SK-N-MC (cell line): ENCODE results near the gene PRKAB2.
"Not testable (repeated sequence)": the region's sequence is repeated elsewhere in the genome, so short reads cannot be mapped to it uniquely, and the experiment has no call there.

Experiments
- DNase-seq: peaks from one replicate; pipeline ENCODE4 v3.0.0-alpha.2; 2011; ENCODE audit warnings: low read depth, low spot score
- H3K27ac ChIP-seq: fragments of 200-600 bp; sonication (generic); 2 replicates; pipeline ENCODE4 v1.5.1; 2016; ENCODE audit warnings: mixed run types
- H3K36me3 ChIP-seq: fragments of 200-600 bp; sonication (generic); 2 replicates; pipeline ENCODE4 v1.6.1; 2017; ENCODE audit warnings: antibody characterized with exemption, low read length, mixed read lengths; ENCODE audit not compliant: insufficient read depth
- H3K4me3 ChIP-seq: fragments of 200-600 bp; sonication (generic); 2 replicates; pipeline ENCODE4 v1.5.1; 2016
- H3K9ac ChIP-seq: fragments of 200-600 bp; sonication (generic); 2 replicates; pipeline ENCODE4 v1.8.0; 2017; ENCODE audit warnings: mixed run types, mixed read lengths; ENCODE audit not compliant: insufficient read length
- H3K9me3 ChIP-seq: fragments of 200-600 bp; sonication (generic); 2 replicates; pipeline ENCODE4 v1.6.1; 2017; ENCODE audit warnings: low read depth, mild to moderate bottlenecking, antibody characterized with exemption, low read length, moderate library complexity, mixed read lengths
- EZH2 ChIP-seq: fragments of 200-600 bp; sonication (generic); IDR thresholded peaks from one replicate; pipeline ENCODE4 v1.6.1; 2017; ENCODE audit warnings: antibody characterized with exemption
- FOXP2 ChIP-seq: optimal IDR thresholded peaks from 2 replicates; pipeline ENCODE3; 2011; ENCODE audit warnings: mild to moderate bottlenecking, moderate library complexity; ENCODE audit not compliant: insufficient read depth; ENCODE audit errors: extremely low read length, control extremely low read depth
- POLR2AphosphoS5 ChIP-seq: IDR thresholded peaks from 2 replicates; pipeline ENCODE4 v1.6.1; 2012; ENCODE audit warnings: mild to moderate bottlenecking, low read depth, low read length, borderline replicate concordance

The PRKAB2 gene

GRCh38 chr1:147129116-147129873 is 43.0 kb downstream of the PRKAB2 start:
- Histone ChIP-seq H3K9me3 (no peaks in the 10 kb centered on the region), H3K36me3 (no peaks in the 10 kb centered on the region), H3K4me3 (no peak overlapping the region), H3K27ac (no peak overlapping the region), H3K9ac (no peak overlapping the region)
- TF ChIP-seq EZH2 (no peak), FOXP2 (no peak), POLR2AphosphoS5 (no peak)
- DNase-seq: no peak

- H3K27ac ChIP-seq: no peak overlapping the region
- H3K4me3 ChIP-seq: no peak overlapping the region
- no peaks in the 10 kb centered on the region for H3K36me3 ChIP-seq
- DNase-seq: no peak
- no peaks in the 10 kb centered on the region for H3K9me3 ChIP-seq
- no peak overlapping the region for H3K9ac ChIP-seq
- TF ChIP-seq POLR2AphosphoS5 (no peak), FOXP2 (no peak), EZH2 (no peak)
These were observed 48.0 kb downstream of the PRKAB2 start for GRCh38 chr1:147124266-147124665.

GRCh38 chr1:147117109-147117508 is 55.2 kb downstream of the PRKAB2 start:
- Histone ChIP-seq H3K36me3 (no peaks in the 10 kb centered on the region), H3K4me3 (no peak overlapping the region), H3K9ac (no peak overlapping the region), H3K9me3 (no peaks in the 10 kb centered on the region), H3K27ac (no peak overlapping the region)
- DNase-seq: no peak
- no peak for TF ChIP-seq EZH2
- no peak for TF ChIP-seq FOXP2
- TF ChIP-seq POLR2AphosphoS5: no peak

- Histone ChIP-seq H3K27ac (no peak overlapping the region), H3K4me3 (no peak overlapping the region), H3K9ac (no peak overlapping the region), H3K9me3 (no peaks in the 10 kb centered on the region), H3K36me3 (no peaks in the 10 kb centered on the region)
- DNase-seq: no peak
- TF ChIP-seq EZH2: no peak
- no peak for TF ChIP-seq FOXP2
- TF ChIP-seq POLR2AphosphoS5: no peak
These were observed 56.8 kb downstream of the PRKAB2 start for GRCh38 chr1:147115496-147115895.

- H3K27ac ChIP-seq, H3K9ac ChIP-seq, H3K9me3 ChIP-seq, DNase-seq, H3K36me3 ChIP-seq, H3K4me3 ChIP-seq: not testable (repeated sequence)
These were observed 57.2 kb downstream of the PRKAB2 start for GRCh38 chr1:147115079-147115478.

- not testable (repeated sequence) for H3K36me3 ChIP-seq, H3K9me3 ChIP-seq, H3K9ac ChIP-seq, H3K4me3 ChIP-seq, DNase-seq, H3K27ac ChIP-seq
These were observed 57.9 kb downstream of the PRKAB2 start for GRCh38 chr1:147114353-147114752.

- no peak overlapping the region for H3K9ac ChIP-seq
- no peak for DNase-seq
- no peak overlapping the region for H3K4me3 ChIP-seq
- H3K27ac ChIP-seq: no peak overlapping the region
- no peaks in the 10 kb centered on the region for H3K36me3 ChIP-seq
- TF ChIP-seq EZH2: no peak
- TF ChIP-seq POLR2AphosphoS5: no peak
- TF ChIP-seq FOXP2: no peak
- H3K9me3 ChIP-seq: no peaks in the 10 kb centered on the region
These were observed 60.7 kb downstream of the PRKAB2 start for GRCh38 chr1:147111381-147112130.

- Histone ChIP-seq H3K4me3 (no peak overlapping the region), H3K9me3 (no peaks in the 10 kb centered on the region), H3K36me3 (no peaks in the 10 kb centered on the region), H3K27ac (no peak overlapping the region), H3K9ac (no peak overlapping the region)
- DNase-seq: no peak
- TF ChIP-seq EZH2: no peak
- TF ChIP-seq POLR2AphosphoS5: no peak
- no peak for TF ChIP-seq FOXP2
These were observed 61.4 kb downstream of the PRKAB2 start for GRCh38 chr1:147110872-147111271.

- TF ChIP-seq FOXP2 (no peak), EZH2 (no peak), POLR2AphosphoS5 (no peak)
- no peak overlapping the region for H3K27ac ChIP-seq
- H3K9ac ChIP-seq: no peak overlapping the region
- H3K36me3 ChIP-seq: no peaks in the 10 kb centered on the region
- no peak for DNase-seq
- no peaks in the 10 kb centered on the region for H3K9me3 ChIP-seq
- H3K4me3 ChIP-seq: no peak overlapping the region
These were observed 61.8 kb downstream of the PRKAB2 start for GRCh38 chr1:147110434-147110833.
